ENCODE data around the gene PARG.

PARG gene

GRCh38 chr10:49830016-49830415 lies 111.8 kb downstream of the PARG start:
- no peak for TF ChIP-seq CTCF (IDR thresholded peaks at IDR 0.05; ENCODE audit: poor library complexity, severe bottlenecking)
- no peak overlapping the region for H3K27ac ChIP-seq (ENCODE audit: poor library complexity, severe bottlenecking)
- H3K4me1 ChIP-seq (ENCODE audit: insufficient read depth, poor library complexity, severe bottlenecking) = peaks cover 5% of the 10 kb centered on the region
- peaks cover 22% of the 10 kb centered on the region; the same call in 1 of the 2 replicates for H3K36me3 ChIP-seq (ENCODE audit: low read depth)
- ATAC-seq (ENCODE audit: low read depth) (no peak), DNase-seq (ENCODE audit: low spot score) (no peak)
- no peak overlapping the region for H3K4me3 ChIP-seq (ENCODE audit: severe bottlenecking)
- no peaks in the 10 kb centered on the region for H3K27me3 ChIP-seq (ENCODE audit: insufficient read depth, poor library complexity, severe bottlenecking)
- no peaks in the 10 kb centered on the region for H3K9me3 ChIP-seq (ENCODE audit: severe bottlenecking)

- no peak for DNase-seq (ENCODE audit: low spot score)
- no peak overlapping the region for H3K27ac ChIP-seq (ENCODE audit: poor library complexity, severe bottlenecking)
Observed at GRCh38 chr10:49827297-49827696, 114.5 kb downstream of the PARG start.

GRCh38 chr10:49819234-49819958 lies 122.4 kb downstream of the PARG start:
- Histone ChIP-seq H3K9me3 (ENCODE audit: severe bottlenecking) (no peaks in the 10 kb centered on the region), H3K27ac (ENCODE audit: poor library complexity, severe bottlenecking) (no peak overlapping the region), H3K36me3 (ENCODE audit: low read depth) (peaks cover 34% of the 10 kb centered on the region), H3K4me1 (ENCODE audit: insufficient read depth, poor library complexity, severe bottlenecking) (no peaks in the 10 kb centered on the region), H3K27me3 (ENCODE audit: insufficient read depth, poor library complexity, severe bottlenecking) (no peaks in the 10 kb centered on the region), H3K4me3 (ENCODE audit: severe bottlenecking) (no peak overlapping the region)
- ATAC-seq (ENCODE audit: low read depth) (no peak), DNase-seq (ENCODE audit: low spot score) (no peak)
- no peak for TF ChIP-seq CTCF (IDR thresholded peaks at IDR 0.05; ENCODE audit: poor library complexity, severe bottlenecking)

More at GRCh38 chr10:49827297-49827696, 114.5 kb downstream of the PARG start:
- H3K27me3 ChIP-seq (ENCODE audit: insufficient read depth, poor library complexity, severe bottlenecking) = no peaks in the 10 kb centered on the region
- H3K9me3 ChIP-seq (ENCODE audit: severe bottlenecking) = no peaks in the 10 kb centered on the region
- H3K4me1 ChIP-seq (ENCODE audit: insufficient read depth, poor library complexity, severe bottlenecking) = peaks cover 5% of the 10 kb centered on the region
- no peak for ATAC-seq (ENCODE audit: low read depth)
- no peak overlapping the region for H3K4me3 ChIP-seq (ENCODE audit: severe bottlenecking)
- TF ChIP-seq CTCF (IDR thresholded peaks at IDR 0.05; ENCODE audit: poor library complexity, severe bottlenecking) = no peak
- H3K36me3 ChIP-seq (ENCODE audit: low read depth) = peaks cover 20% of the 10 kb centered on the region; the same call in 1 of the 2 replicates

DNA sequence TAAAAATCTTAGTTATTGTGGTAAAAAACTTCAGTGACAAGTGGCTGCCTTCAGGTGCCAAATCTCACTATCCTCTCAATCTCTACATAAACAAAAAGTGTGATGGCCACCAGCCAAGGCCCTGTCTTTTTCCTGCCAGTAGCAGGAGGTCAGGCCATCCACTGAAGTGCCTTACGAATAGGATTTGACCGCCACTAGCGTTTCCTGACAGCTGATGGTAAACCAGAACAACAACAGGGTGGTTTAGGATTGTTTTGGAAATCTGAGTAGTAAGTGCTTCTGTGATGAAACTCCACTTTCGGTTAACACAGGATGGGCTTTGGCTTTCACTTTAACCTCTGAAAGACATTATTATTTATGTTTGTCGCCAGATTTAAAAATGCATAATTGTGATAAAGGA lies 124.0 kb downstream of the PARG start:
- peaks cover 34% of the 10 kb centered on the region for H3K36me3 ChIP-seq (ENCODE audit: low read depth)
- no peak for ATAC-seq (ENCODE audit: low read depth)
- DNase-seq (ENCODE audit: low spot score) = no peak

More for the DNA sequence above, 124.0 kb downstream of the PARG start:
- no peak overlapping the region for H3K27ac ChIP-seq (ENCODE audit: poor library complexity, severe bottlenecking)
- no peak for TF ChIP-seq CTCF (IDR thresholded peaks at IDR 0.05; ENCODE audit: poor library complexity, severe bottlenecking)
- no peaks in the 10 kb centered on the region for H3K4me1 ChIP-seq (ENCODE audit: insufficient read depth, poor library complexity, severe bottlenecking)
- H3K9me3 ChIP-seq (ENCODE audit: severe bottlenecking) = no peaks in the 10 kb centered on the region
- H3K4me3 ChIP-seq (ENCODE audit: severe bottlenecking) = no peak overlapping the region
- no peaks in the 10 kb centered on the region for H3K27me3 ChIP-seq (ENCODE audit: insufficient read depth, poor library complexity, severe bottlenecking)
